Measurements from ENCODE around the gene MTFMT. TPM values are rescaled to one million over a fixed set of nuclear protein-coding genes. Genes with fewer than 3 reads are reported as not detected.
"Not testable (repeated sequence)": the region's sequence is repeated elsewhere in the genome, so short reads cannot be mapped to it uniquely, and the experiment has no call there.

Gene MTFMT
- total and polyA plus RNA-seq, 8 donors: 5.3 to 105 (median 12.0) TPM; not detected in 1

GRCh38 chr15:65026756-65027155, 2.7 kb downstream of the MTFMT start:
- no peak overlapping the region for H3K4me3 ChIP-seq
- no peaks in the 10 kb centered on the region for H3K27me3 ChIP-seq
- no peak overlapping the region for H3K27ac ChIP-seq
- WGBS, 5 donors: 88 to 92% (median 92%) methylated on average over 6 of the region's 6 CpGs
- peaks cover 9 to 34% (median 21%) of the 10 kb centered on the region in 4 donors for H3K4me1 ChIP-seq
- DNase-seq: no peak
- peaks cover 5 to 43% (median 38%) of the 10 kb centered on the region in 4 donors for H3K36me3 ChIP-seq
- TF ChIP-seq POLR2A (IDR thresholded peaks at IDR 0.05) (no peak), CTCF (IDR thresholded peaks at IDR 0.05) (no peak)
- H3K9me3 ChIP-seq: no peaks in the 10 kb centered on the region
- intact Hi-C loops (cut with DNase I; ENCODE audit: low total_unique reads): no loop called here

GRCh38 chr15:65021488-65021887, 8.0 kb downstream of the MTFMT start:
- Histone ChIP-seq H3K27ac (no peak overlapping the region), H3K36me3 (peaks cover 5 to 90% (median 82%) of the 10 kb centered on the region in 4 donors)
- no peak for TF ChIP-seq POLR2AphosphoS5 (IDR thresholded peaks at IDR 0.05)
- TF ChIP-seq POLR2A (IDR thresholded peaks at IDR 0.05): no peak
- TF ChIP-seq CTCF (IDR thresholded peaks at IDR 0.05): no peak
- no peak for TF ChIP-seq EP300 (IDR thresholded peaks at IDR 0.05)

GRCh38 chr15:65020419-65020818, 9.0 kb downstream of the MTFMT start:
- Histone ChIP-seq H3K4me3 (no peak overlapping the region), H3K36me3 (peaks cover 10 to 90% (median 81%) of the 10 kb centered on the region in 4 donors), H3K9me3 (no peaks in the 10 kb centered on the region), H3K27me3 (no peaks in the 10 kb centered on the region), H3K27ac (no peak overlapping the region), H3K4me1 (peaks cover 0 to 23% (median 7%) of the 10 kb centered on the region in 4 donors)
- TF ChIP-seq POLR2A (IDR thresholded peaks at IDR 0.05): no peak
- no peak for TF ChIP-seq CTCF (IDR thresholded peaks at IDR 0.05)
- TF ChIP-seq EP300 (IDR thresholded peaks at IDR 0.05): no peak
- no peak for TF ChIP-seq POLR2AphosphoS5 (IDR thresholded peaks at IDR 0.05)
- DNase-seq: no peak
- WGBS, 5 donors: 92 to 100% (median 96%) methylated on average over 1 of the region's 1 CpG
- intact Hi-C loops (cut with DNase I; ENCODE audit: low total_unique reads): no loop called here

More at GRCh38 chr15:65021488-65021887, 8.0 kb downstream of the MTFMT start:
- Histone ChIP-seq H3K4me1 (peaks cover 0 to 23% (median 7%) of the 10 kb centered on the region in 4 donors), H3K27me3 (no peaks in the 10 kb centered on the region), H3K4me3 (no peak overlapping the region), H3K9me3 (no peaks in the 10 kb centered on the region)
- no peak for DNase-seq
- intact Hi-C loops (cut with DNase I; ENCODE audit: low total_unique reads): no loop called here

- H3K27me3 ChIP-seq; intact Hi-C loops (cut with DNase I; ENCODE audit: low total_unique reads); DNase-seq; H3K4me1 ChIP-seq; H3K27ac ChIP-seq; H3K4me3 ChIP-seq: not testable (repeated sequence)
- peaks cover 0 to 10% (median 5%) of the 10 kb centered on the region in 4 donors for H3K9me3 ChIP-seq
- WGBS, 5 donors: 70 to 82% (median 78%) methylated on average over 4 of the region's 4 CpGs
- H3K36me3 ChIP-seq: peaks cover 24 to 63% (median 52%) of the 10 kb centered on the region in 4 donors
Observed at GRCh38 chr15:65011198-65011597, 18.2 kb downstream of the MTFMT start.

GRCh38 chr15:65008983-65009382, 20.5 kb downstream of the MTFMT start:
- H3K4me3 ChIP-seq: no peak overlapping the region
- H3K36me3 ChIP-seq: peaks cover 10 to 63% (median 50%) of the 10 kb centered on the region in 4 donors
- peaks cover 0 to 4% (median 0%) of the 10 kb centered on the region in 4 donors for H3K4me1 ChIP-seq
- no peak for DNase-seq
- H3K27me3 ChIP-seq: no peaks in the 10 kb centered on the region
- WGBS, 5 donors: 61 to 75% (median 75%) methylated on average over 2 of the region's 2 CpGs
- peaks cover 0 to 9% (median 5%) of the 10 kb centered on the region in 4 donors for H3K9me3 ChIP-seq
- TF ChIP-seq POLR2AphosphoS5 (IDR thresholded peaks at IDR 0.05) (no peak), POLR2A (IDR thresholded peaks at IDR 0.05) (no peak), CTCF (IDR thresholded peaks at IDR 0.05) (no peak), EP300 (IDR thresholded peaks at IDR 0.05) (no peak)
- intact Hi-C loops (cut with DNase I; ENCODE audit: low total_unique reads): no loop called here
- H3K27ac ChIP-seq: no peak overlapping the region
